Fibroblast of lung (primary cell): ENCODE data around the gene MYBPC2. TPM values are rescaled to one million over a fixed set of nuclear protein-coding genes. Genes with fewer than 3 reads are reported as not detected.
"Not testable (repeated sequence)": the region's sequence is repeated elsewhere in the genome, so short reads cannot be mapped to it uniquely, and the experiment has no call there.

ENCODE experiments used
- DNase-seq, 2 donors: peaks; one replicate each; pipeline versions ENCODE4 v3.0.0 to v3.0.0-alpha.2; 2010; ENCODE audit warnings: low read depth in 2 of 2
- H2AFZ ChIP-seq: 2 replicates; pipeline ENCODE4 v1.5.1; 2012; ENCODE audit warnings: low read length, control low read depth, inconsistent platforms
- H3K27ac ChIP-seq: 2 replicates; pipeline ENCODE4 v1.5.1; 2011; ENCODE audit warnings: low read length, control low read depth; ENCODE audit not compliant: insufficient read depth
- H3K27me3 ChIP-seq: 2 replicates; pipeline ENCODE4 v1.5.1; 2011; ENCODE audit warnings: mild to moderate bottlenecking, low read length; ENCODE audit not compliant: control insufficient read depth, insufficient read depth
- H3K36me3 ChIP-seq: 2 replicates; pipeline ENCODE4 v1.5.1; 2011; ENCODE audit warnings: low read length; ENCODE audit not compliant: control insufficient read depth, insufficient read depth
- H3K4me1 ChIP-seq: 2 replicates; pipeline ENCODE4 v1.5.1; 2011; ENCODE audit warnings: low read length; ENCODE audit not compliant: control insufficient read depth, insufficient read depth; ENCODE audit errors: extremely low read depth
- H3K4me2 ChIP-seq: 2 replicates; pipeline ENCODE4 v1.5.1; 2011; ENCODE audit warnings: low read length, control low read depth; ENCODE audit not compliant: insufficient read depth; ENCODE audit errors: extremely low read depth
- H3K4me3 ChIP-seq, 4 experiments: fragments of 200-600 bp in 1 of 4; sonication (generic) in 1 of 4; replicated peaks in 1 of 4; 2 replicates each; pipeline ENCODE4 v1.5.1; 2011 to 2016; ENCODE audit warnings: low read length in 4 of 4, low read depth in 3 of 4, mild to moderate bottlenecking in 3 of 4, control low read depth in 2 of 4, inconsistent platforms in 1 of 4, mixed read lengths in 1 of 4; ENCODE audit not compliant: insufficient read depth in 1 of 4; ENCODE audit errors: control extremely low read depth in 1 of 4
- H3K79me2 ChIP-seq: 2 replicates; pipeline ENCODE4 v1.5.1; 2012; ENCODE audit warnings: mild to moderate bottlenecking, low read length, inconsistent platforms; ENCODE audit not compliant: control insufficient read depth, insufficient read depth
- H3K9ac ChIP-seq: 2 replicates; pipeline ENCODE4 v1.5.1; 2011; ENCODE audit warnings: mild to moderate bottlenecking, low read length, control low read depth; ENCODE audit not compliant: insufficient read depth
- H3K9me3 ChIP-seq: 2 replicates; pipeline ENCODE4 v1.5.1; 2012; ENCODE audit warnings: low read depth, low read length; ENCODE audit not compliant: control insufficient read depth, insufficient read depth
- H4K20me1 ChIP-seq: 2 replicates; pipeline ENCODE4 v1.5.1; 2011; ENCODE audit warnings: low read length; ENCODE audit not compliant: control insufficient read depth, insufficient read depth; ENCODE audit errors: extremely low read depth
- EZH2 ChIP-seq: IDR thresholded peaks from 2 replicates; pipeline ENCODE4 v1.5.1; 2012; ENCODE audit warnings: low read length, control low read depth, mild to moderate bottlenecking; ENCODE audit errors: missing control alignments
- polyA plus RNA-seq, 2 donors: library from polyadenylated mRNA; depleted of rRNA in 1 of 2; stranded (reverse) in 1 of 2; unstranded in 1 of 2; fragments of >200 nt; gene quantifications; 2 replicates each; pipeline ENCODE4 v1.2.1, GENCODE V29; 2011 to 2012; ENCODE audit warnings: missing spikeins in 1 of 2
- total RNA-seq: library from RNA; depleted of rRNA; stranded (reverse); fragments of >200 nt; gene quantifications from 2 replicates; pipeline ENCODE4 v1.2.1, GENCODE V29; 2014
- TF ChIP-seq, protein P1 (sequence below), 2 donors: IDR thresholded peaks in 1 of 2; conservative IDR thresholded peaks in 1 of 2; 1 replicate in 1 of 2; 2 replicates in 1 of 2; pipeline ENCODE4 v1.5.1; 2011 to 2012; ENCODE audit warnings: low read length in 2 of 2, control low read depth in 1 of 2, inconsistent platforms in 1 of 2, low read depth in 1 of 2, mild to moderate bottlenecking in 1 of 2

MYBPC2 gene
- total and polyA plus RNA-seq, 2 donors (not counting 1 experiment from before 2014, with no cell fraction given): under 0.01 TPM; not detected in 1

DNA sequence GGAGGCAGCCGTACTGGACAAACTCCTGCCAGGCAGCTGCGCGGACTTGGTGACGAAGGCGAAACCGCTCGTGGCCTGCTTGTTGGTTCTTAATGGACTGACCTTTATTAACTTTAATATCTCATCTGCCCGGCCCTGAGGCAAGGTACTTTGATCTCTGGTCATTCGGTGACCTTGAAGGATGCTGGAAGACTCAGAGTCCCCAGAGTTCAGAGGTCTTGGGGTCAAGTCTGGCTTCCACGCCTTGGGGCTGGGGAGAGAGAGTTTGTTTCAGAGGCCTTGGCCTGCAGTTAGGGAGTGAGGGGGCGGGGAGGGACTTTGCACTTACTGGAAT lies 34.0 kb downstream of the MYBPC2 start:
- Histone ChIP-seq H3K4me3 (no peak overlapping the region), H3K4me1 (no peaks in the 10 kb centered on the region), H3K27me3 (peaks cover 3% of the 10 kb centered on the region), H3K9me3 (no peaks in the 10 kb centered on the region), H3K4me2 (no peak overlapping the region), H3K79me2 (no peaks in the 10 kb centered on the region), H3K9ac (no peak overlapping the region), H2AFZ (no peak overlapping the region), H3K36me3 (no peaks in the 10 kb centered on the region), H3K27ac (no peak overlapping the region), H4K20me1 (no peaks in the 10 kb centered on the region)
- no peak for TF ChIP-seq EZH2
- TF ChIP-seq, protein P1, sequence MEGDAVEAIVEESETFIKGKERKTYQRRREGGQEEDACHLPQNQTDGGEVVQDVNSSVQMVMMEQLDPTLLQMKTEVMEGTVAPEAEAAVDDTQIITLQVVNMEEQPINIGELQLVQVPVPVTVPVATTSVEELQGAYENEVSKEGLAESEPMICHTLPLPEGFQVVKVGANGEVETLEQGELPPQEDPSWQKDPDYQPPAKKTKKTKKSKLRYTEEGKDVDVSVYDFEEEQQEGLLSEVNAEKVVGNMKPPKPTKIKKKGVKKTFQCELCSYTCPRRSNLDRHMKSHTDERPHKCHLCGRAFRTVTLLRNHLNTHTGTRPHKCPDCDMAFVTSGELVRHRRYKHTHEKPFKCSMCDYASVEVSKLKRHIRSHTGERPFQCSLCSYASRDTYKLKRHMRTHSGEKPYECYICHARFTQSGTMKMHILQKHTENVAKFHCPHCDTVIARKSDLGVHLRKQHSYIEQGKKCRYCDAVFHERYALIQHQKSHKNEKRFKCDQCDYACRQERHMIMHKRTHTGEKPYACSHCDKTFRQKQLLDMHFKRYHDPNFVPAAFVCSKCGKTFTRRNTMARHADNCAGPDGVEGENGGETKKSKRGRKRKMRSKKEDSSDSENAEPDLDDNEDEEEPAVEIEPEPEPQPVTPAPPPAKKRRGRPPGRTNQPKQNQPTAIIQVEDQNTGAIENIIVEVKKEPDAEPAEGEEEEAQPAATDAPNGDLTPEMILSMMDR (conservative IDR thresholded peaks at IDR 0.05 in 1 of 2, IDR thresholded peaks at IDR 0.05 in 1 of 2; ENCODE audit: low read depth in 1 of 2, low read length in 2 of 2): no peak
- DNase-seq: no peak

DNA sequence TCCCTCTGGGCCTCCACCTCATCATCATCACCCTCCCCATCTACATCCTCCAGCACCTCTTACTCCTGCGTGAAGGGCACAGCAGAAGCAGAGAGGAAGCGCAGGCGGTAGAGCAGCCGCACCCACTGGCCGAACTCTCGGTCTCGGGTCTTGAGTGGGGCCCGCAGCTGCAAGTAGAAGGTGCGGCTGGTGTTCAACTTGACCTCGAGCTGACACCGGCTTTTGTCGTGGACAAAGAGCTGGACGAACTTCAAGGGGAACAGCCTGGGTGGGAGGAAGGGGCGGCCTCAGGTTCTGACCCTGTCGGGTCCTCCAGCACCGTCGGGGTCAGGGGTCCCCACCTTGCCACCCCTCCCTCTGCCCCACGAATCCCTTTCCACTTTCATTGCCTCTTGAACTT lies 34.9 kb downstream of the MYBPC2 start:
- no peaks in the 10 kb centered on the region for H3K9me3 ChIP-seq
- H3K4me2 ChIP-seq: no peak overlapping the region
- no peaks in the 10 kb centered on the region for H3K79me2 ChIP-seq
- no peaks in the 10 kb centered on the region for H4K20me1 ChIP-seq
- no peaks in the 10 kb centered on the region for H3K4me1 ChIP-seq
- H3K4me3 ChIP-seq: no peak overlapping the region
- DNase-seq: no peak
- no peaks in the 10 kb centered on the region for H3K36me3 ChIP-seq
- H2AFZ ChIP-seq: no peak overlapping the region
- no peak overlapping the region for H3K27ac ChIP-seq
- H3K9ac ChIP-seq: no peak overlapping the region
- peaks cover 3% of the 10 kb centered on the region for H3K27me3 ChIP-seq
- TF ChIP-seq, protein P1 (conservative IDR thresholded peaks at IDR 0.05 in 1 of 2, IDR thresholded peaks at IDR 0.05 in 1 of 2; ENCODE audit: low read depth in 1 of 2, low read length in 2 of 2): no peak
- no peak for TF ChIP-seq EZH2

DNA sequence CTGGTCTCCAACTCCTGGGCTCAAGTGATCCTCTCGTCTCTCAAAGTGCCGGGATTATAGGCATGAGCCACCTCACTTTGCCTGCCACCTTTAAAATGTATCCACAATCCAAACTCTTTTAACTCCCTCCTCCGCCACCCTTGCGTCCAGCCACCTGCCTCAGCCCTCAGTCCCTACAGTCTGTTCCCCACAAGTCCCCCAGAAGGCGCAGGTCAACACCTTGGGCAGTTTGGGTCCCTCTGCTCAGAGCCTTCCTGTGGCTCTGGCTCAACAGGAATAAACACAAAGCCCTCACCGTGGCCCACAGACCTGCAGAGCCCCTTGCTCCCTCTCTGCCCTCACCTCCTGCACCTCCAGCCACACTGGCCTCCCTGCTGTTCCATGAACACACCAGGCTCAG lies 36.1 kb downstream of the MYBPC2 start:
- no peak overlapping the region for H3K27ac ChIP-seq
- no peaks in the 10 kb centered on the region for H3K9me3 ChIP-seq
- no peak overlapping the region for H2AFZ ChIP-seq
- TF ChIP-seq EZH2: no peak
- TF ChIP-seq, protein P1 (conservative IDR thresholded peaks at IDR 0.05 in 1 of 2, IDR thresholded peaks at IDR 0.05 in 1 of 2; ENCODE audit: low read depth in 1 of 2, low read length in 2 of 2): no peak
- no peaks in the 10 kb centered on the region for H3K4me1 ChIP-seq
- H3K79me2 ChIP-seq: no peaks in the 10 kb centered on the region
- no peaks in the 10 kb centered on the region for H3K36me3 ChIP-seq
- no peak for DNase-seq
- no peak overlapping the region for H3K4me2 ChIP-seq
- H3K27me3 ChIP-seq: peaks cover 3% of the 10 kb centered on the region
- H3K4me3 ChIP-seq: no peak overlapping the region
- no peaks in the 10 kb centered on the region for H4K20me1 ChIP-seq
- no peak overlapping the region for H3K9ac ChIP-seq

DNA sequence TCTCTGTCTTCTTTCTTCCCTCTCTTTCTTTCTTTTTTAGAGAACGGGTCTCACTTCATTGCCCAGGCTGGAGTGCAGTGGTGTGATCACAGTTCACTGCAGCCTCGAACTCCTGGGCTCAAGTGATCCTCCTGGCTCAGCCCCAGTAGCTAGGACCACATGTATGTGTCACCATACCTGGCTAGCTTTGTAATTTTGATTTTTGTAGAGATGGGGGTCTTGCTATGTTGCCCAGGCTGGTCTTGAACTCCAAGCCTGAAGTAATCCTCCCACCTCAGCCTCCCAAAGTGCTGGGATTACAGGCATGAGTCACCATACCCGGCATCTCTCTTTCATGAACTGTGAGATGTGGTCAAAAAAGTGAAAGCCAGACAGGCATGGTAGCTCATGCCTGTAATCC lies 40.6 kb downstream of the MYBPC2 start:
- not testable (repeated sequence) for DNase-seq, H3K4me3 ChIP-seq, H3K27ac ChIP-seq, H3K9ac ChIP-seq, H3K36me3 ChIP-seq, H3K4me1 ChIP-seq, H3K4me2 ChIP-seq, H3K27me3 ChIP-seq, H4K20me1 ChIP-seq, H2AFZ ChIP-seq, H3K9me3 ChIP-seq, H3K79me2 ChIP-seq
